SH-SY5Y (cell line): ENCODE data around the gene CELA2B.

Experiments used
- GATA2 ChIP-seq: IDR thresholded peaks from 2 replicates; pipeline ENCODE4 v1.6.1; 2011; ENCODE audit warnings: mild to moderate bottlenecking, low read depth, low read length
- GATA3 ChIP-seq: IDR thresholded peaks from 2 replicates; pipeline ENCODE4 v1.6.1; 2011; ENCODE audit warnings: low read depth, mild to moderate bottlenecking, low read length, moderate library complexity

The CELA2B gene

GRCh38 chr1:15513919-15514318, 38.0 kb downstream of the CELA2B start:
- TF ChIP-seq GATA3 (no peak), GATA2 (no peak)

GRCh38 chr1:15515022-15515663, 39.2 kb downstream of the CELA2B start:
- TF ChIP-seq GATA2 (no peak), GATA3 (no peak)

- TF ChIP-seq GATA3 (no peak), GATA2 (no peak)
Measured at GRCh38 chr1:15519625-15520024, 43.7 kb downstream of the CELA2B start.

- TF ChIP-seq GATA2 (no peak), GATA3 (no peak)
Measured at GRCh38 chr1:15522551-15522950, 46.6 kb downstream of the CELA2B start.

- TF ChIP-seq GATA2 = no peak
- TF ChIP-seq GATA3 = no peak
Measured at GRCh38 chr1:15523104-15524020, 47.5 kb downstream of the CELA2B start.

GRCh38 chr1:15524021-15524282, 48.0 kb downstream of the CELA2B start, which contains the start of gene CASP9:
Gene CASP9 (minus strand): TSS chr1:15524215. CDS start chr1:15524200, 15 bp downstream.
- TF ChIP-seq GATA2 (no peak), GATA3 (no peak)

- TF ChIP-seq GATA3 (no peak), GATA2 (no peak)
Measured at GRCh38 chr1:15524283-15525049, 48.6 kb downstream of the CELA2B start.

GRCh38 chr1:15525050-15526020, 49.4 kb downstream of the CELA2B start:
- TF ChIP-seq GATA3 = no peak

GRCh38 chr1:15526021-15526489, 50.2 kb downstream of the CELA2B start:
- TF ChIP-seq GATA2 (no peak), GATA3 (no peak)

GRCh38 chr1:15526490-15527339, 50.8 kb downstream of the CELA2B start, which contains the start of gene DNAJC16:
Gene DNAJC16 (plus strand): TSS chr1:15526848. CDS start chr1:15529106, 2,258 bp downstream.
- TF ChIP-seq GATA2 (no peak), GATA3 (no peak)

GRCh38 chr1:15531003-15531402, 55.1 kb downstream of the CELA2B start:
- TF ChIP-seq GATA3 = no peak
- TF ChIP-seq GATA2 = no peak

- no peak for TF ChIP-seq GATA2
Measured at GRCh38 chr1:15531682-15532081, 55.8 kb downstream of the CELA2B start.
